ENCODE data around the gene LPP. TPM values are rescaled to one million over a fixed set of nuclear protein-coding genes. Genes with fewer than 3 reads are reported as not detected.

Gene LPP
- total and polyA plus RNA-seq, 10 of the 15 experiments (the other 5 are each of a cell fraction or from before 2014, with no cell fraction given): under 0.01 to 0.62 (median 0.03) TPM

DNA sequence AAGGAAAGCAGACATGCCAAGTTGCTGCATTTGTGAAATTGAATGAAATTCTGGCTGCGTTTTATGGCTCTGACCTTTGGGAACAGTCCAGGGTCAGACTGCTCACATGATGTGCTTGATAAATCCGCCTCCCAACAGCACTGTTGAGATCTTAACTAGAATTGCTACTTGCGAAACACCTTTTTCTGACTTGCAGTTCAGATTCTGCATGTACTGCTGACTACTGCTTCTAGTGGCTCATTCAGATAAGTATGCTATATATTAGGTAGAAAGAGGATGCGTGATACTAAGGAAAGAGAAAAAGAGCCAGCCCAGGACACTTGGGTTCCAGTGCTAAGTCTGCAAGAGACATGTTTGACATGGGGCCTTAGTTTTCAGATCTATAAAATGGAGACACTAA, 129.4 kb downstream of the LPP start (continued):
- TF ChIP-seq, protein P1, sequence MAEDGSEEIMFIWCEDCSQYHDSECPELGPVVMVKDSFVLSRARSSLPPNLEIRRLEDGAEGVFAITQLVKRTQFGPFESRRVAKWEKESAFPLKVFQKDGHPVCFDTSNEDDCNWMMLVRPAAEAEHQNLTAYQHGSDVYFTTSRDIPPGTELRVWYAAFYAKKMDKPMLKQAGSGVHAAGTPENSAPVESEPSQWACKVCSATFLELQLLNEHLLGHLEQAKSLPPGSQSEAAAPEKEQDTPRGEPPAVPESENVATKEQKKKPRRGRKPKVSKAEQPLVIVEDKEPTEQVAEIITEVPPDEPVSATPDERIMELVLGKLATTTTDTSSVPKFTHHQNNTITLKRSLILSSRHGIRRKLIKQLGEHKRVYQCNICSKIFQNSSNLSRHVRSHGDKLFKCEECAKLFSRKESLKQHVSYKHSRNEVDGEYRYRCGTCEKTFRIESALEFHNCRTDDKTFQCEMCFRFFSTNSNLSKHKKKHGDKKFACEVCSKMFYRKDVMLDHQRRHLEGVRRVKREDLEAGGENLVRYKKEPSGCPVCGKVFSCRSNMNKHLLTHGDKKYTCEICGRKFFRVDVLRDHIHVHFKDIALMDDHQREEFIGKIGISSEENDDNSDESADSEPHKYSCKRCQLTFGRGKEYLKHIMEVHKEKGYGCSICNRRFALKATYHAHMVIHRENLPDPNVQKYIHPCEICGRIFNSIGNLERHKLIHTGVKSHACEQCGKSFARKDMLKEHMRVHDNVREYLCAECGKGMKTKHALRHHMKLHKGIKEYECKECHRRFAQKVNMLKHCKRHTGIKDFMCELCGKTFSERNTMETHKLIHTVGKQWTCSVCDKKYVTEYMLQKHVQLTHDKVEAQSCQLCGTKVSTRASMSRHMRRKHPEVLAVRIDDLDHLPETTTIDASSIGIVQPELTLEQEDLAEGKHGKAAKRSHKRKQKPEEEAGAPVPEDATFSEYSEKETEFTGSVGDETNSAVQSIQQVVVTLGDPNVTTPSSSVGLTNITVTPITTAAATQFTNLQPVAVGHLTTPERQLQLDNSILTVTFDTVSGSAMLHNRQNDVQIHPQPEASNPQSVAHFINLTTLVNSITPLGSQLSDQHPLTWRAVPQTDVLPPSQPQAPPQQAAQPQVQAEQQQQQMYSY (CRISPR knock-in tag; IDR thresholded peaks at IDR 0.05): no peak
- TF ChIP-seq ZNF24 (IDR thresholded peaks at IDR 0.05) (no peak), ETV6 (conservative IDR thresholded peaks at IDR 0.05 in 1 of 2, IDR thresholded peaks at IDR 0.05 in 1 of 2; ENCODE audit: borderline replicate concordance in 1 of 2, low read depth in 1 of 2) (no peak)

GRCh38 chr3:188284455-188285212, 130.7 kb downstream of the LPP start:
- Histone ChIP-seq H3K4me3 (no peak overlapping the region), H3K36me3 (ENCODE audit: control insufficient read depth in 2 of 2, insufficient read depth in 2 of 2, low read length in 1 of 2) (no peaks in the 10 kb centered on the region), H3K27ac (ENCODE audit: control insufficient read depth, insufficient read depth) (no peak overlapping the region), H3K9ac (ENCODE audit: control insufficient read depth, insufficient read depth, low read length) (no peak overlapping the region), H3K9me3 (replicated peaks; ENCODE audit: control insufficient read depth, insufficient read depth, low read length) (no peaks in the 10 kb centered on the region), H3K4me2 (ENCODE audit: control insufficient read depth, insufficient read depth) (no peak overlapping the region), H4K20me1 (ENCODE audit: control insufficient read depth, insufficient read depth) (no peaks in the 10 kb centered on the region), H3K27me3 (replicated peaks in 1 of 2; ENCODE audit: control insufficient read depth in 2 of 2, insufficient read depth in 2 of 2, low read length in 1 of 2) (no peaks in the 10 kb centered on the region; a peak in 1 of 4 replicates), H3K79me2 (ENCODE audit: control insufficient read depth, insufficient read depth, low read length) (no peaks in the 10 kb centered on the region), H3K4me1 (ENCODE audit: control insufficient read depth, insufficient read depth, low read length) (no peaks in the 10 kb centered on the region), H2AFZ (ENCODE audit: control insufficient read depth, low read depth, low read length) (no peak overlapping the region)
- TF ChIP-seq EGR1 (IDR thresholded peaks at IDR 0.05; ENCODE audit: borderline replicate concordance in 1 of 2, low read depth in 2 of 2, low read length in 2 of 2) (no peak), ZNF384 (IDR thresholded peaks at IDR 0.05; ENCODE audit: borderline replicate concordance, low read depth, low read length) (no peak), SIX5 (IDR thresholded peaks at IDR 0.05; ENCODE audit: low read depth, low read length, severe bottlenecking) (no peak), CHD4 (IDR thresholded peaks at IDR 0.05) (no peak), HSF1 (IDR thresholded peaks at IDR 0.05; ENCODE audit: low read depth, low read length) (no peak), JUND (IDR thresholded peaks at IDR 0.05; ENCODE audit: low read depth, low read length) (no peak), YBX1 (IDR thresholded peaks at IDR 0.05) (no peak), NR2C2 (IDR thresholded peaks at IDR 0.05; ENCODE audit: borderline replicate concordance, control insufficient read depth, insufficient read length, low read depth) (no peak)
- TF ChIP-seq, protein P2, sequence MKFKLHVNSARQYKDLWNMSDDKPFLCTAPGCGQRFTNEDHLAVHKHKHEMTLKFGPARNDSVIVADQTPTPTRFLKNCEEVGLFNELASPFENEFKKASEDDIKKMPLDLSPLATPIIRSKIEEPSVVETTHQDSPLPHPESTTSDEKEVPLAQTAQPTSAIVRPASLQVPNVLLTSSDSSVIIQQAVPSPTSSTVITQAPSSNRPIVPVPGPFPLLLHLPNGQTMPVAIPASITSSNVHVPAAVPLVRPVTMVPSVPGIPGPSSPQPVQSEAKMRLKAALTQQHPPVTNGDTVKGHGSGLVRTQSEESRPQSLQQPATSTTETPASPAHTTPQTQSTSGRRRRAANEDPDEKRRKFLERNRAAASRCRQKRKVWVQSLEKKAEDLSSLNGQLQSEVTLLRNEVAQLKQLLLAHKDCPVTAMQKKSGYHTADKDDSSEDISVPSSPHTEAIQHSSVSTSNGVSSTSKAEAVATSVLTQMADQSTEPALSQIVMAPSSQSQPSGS (IDR thresholded peaks at IDR 0.05; ENCODE audit: low read length): no peak
- RAD21 ChIA-PET (ENCODE audit: unreplicated experiment): no interaction called here
- 26% methylated on average over 9 of the region's 9 CpGs for WGBS (ENCODE audit: insufficient coverage, insufficient replicate concordance, low lambda C conversion rate, missing lambda C conversion rate)
- SMC1A ChIA-PET (ENCODE audit: uncharacterized antibody, unreplicated experiment): interaction anchor here (1.0 kb wide), 1 partner anchor 23 kb away, joined by 3 read pairs; no protein-coding TSS in a partner anchor
- BruUV-seq (replicated peaks): no TSS peak
- FAIRE-seq: no peak
- POLR2A ChIA-PET: interaction anchor here (0.5 kb wide), 1 partner anchor 363 kb away, joined by 4 read pairs; no protein-coding TSS in a partner anchor
- CTCF ChIA-PET: interaction anchor here (0.7 to 1.6 kb wide), 2 partner anchors 13 to 544 kb away, joined by 3 to 4 read pairs; no protein-coding TSS in a partner anchor
- intact Hi-C loops (cut with micrococcal nuclease; ENCODE audit: unreplicated experiment): no loop called here
- DNase-seq (ENCODE audit: low read depth, low spot score): no peak
- ATAC-seq: no peak
- in situ Hi-C loops (cut with MboI): no loop called here

Data from GM12878 (cell line).